ENCODE data around the gene CFAP210.

The CFAP210 gene, protein sequence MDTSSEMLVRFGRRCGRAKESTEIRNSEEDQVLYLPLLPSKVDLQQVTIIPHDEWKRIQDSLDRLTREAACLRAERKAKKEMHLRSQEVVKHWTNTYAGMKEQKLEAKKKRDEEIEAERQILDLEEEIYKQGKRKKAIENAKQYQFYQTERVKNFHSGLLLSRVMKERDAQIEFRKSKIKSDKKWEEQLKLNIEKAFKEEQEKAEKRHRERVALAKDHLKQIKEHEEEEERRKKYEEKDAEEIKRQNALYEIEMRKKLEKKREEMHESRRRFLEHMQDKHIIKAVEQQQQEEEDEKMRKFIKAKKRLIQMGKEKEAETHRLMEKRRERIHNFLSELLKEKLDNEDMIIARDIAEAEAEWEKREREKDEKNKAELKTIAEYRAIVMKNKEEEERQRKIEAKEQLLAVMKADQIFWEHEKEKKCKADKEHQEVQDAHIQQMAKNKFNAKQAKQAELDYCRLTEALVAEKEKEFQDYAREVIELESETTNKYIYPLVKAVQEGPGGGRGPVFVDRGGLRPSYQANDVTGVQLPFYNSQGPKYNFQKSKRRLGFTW

DNA sequence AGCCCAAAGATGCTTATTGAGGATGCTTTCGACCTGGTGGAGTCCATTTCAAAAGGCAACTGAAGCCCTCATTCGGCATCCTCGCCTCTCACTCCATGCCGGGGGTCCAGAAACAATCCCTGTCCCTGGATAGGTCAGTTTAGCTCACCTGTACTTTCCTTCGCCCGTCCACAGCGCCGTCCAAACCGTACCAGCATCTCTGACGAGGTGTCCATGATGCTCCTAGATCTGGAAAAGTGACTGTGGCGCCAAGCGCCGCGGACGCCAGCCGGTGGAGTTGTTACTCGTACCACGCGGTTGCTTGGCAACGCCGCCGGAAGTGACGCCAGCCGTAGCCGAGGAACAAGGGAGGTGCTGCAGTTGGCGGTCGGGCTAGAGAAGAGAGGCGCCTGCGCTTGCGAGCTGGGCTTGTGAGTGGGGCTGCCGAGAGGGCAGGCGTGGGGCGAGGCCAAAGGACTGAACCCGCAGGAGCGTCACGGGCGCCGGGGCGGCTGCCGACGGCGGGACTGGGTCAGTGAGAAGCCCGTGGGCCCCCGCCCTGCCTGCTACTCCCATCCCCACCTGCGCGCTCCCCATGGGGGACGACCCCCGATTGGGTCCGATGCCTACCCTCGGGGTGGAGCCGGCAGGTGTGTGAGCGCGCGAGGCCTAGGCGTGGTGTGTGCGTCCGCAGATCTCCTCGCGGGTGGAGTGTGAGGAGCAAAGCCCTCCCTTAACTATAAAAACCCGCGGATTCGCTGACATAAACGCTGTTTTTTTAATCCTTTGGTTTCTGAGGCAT is at the start of gene CFAP210, which contains the start of gene PHOSPHO2:
Gene CFAP210 (minus strand): TSS at position 293 of the 781 bp plus-strand sequence. CDS start 78 bp downstream, at position 215.
Gene PHOSPHO2 (plus strand): TSS at position 357 of the 781 bp plus-strand sequence. CDS start 6,503 bp downstream, outside the sequence.
- DNase-seq = peak; percentile 93

DNA sequence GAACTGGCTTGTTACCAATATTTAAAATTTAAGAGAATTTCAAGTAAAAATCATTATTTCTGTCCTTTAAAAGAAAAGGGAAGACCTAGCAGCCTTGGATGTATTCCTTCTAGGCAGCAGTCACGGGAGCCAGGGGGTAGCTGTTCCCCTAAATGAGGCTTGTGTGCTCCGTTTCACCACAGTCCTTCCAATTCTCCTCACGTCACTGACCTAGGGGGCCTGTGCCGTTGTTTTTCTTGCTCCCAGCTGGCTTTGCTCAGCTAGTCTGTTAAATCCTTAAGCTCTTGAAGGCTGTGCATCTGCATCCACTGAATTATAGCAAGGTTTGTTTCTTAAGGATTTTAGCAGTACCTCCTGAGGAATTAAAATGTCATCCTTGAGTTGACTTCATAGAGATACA is 49.3 kb upstream of the CFAP210 start:
- no peak for DNase-seq

DNA sequence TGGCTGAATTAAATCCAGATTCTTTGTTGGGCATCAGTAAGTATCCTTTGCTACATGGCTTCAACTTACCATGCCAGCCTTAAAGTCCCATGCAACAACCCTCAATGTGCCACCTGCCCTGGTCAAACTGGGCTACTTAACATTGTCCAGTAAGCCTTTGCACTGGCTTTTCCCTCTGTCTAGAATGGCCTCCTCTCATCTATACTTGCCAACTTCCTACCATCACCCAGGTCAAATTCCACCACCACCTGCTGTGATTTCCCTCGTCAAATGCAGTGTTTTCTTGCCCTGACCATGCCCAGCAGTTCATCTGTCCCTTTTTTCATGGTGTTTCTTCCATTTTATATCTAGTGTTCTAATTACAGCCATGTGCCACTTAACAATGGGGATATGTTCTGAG is 45.1 kb upstream of the CFAP210 start:
- no peak for DNase-seq

DNA sequence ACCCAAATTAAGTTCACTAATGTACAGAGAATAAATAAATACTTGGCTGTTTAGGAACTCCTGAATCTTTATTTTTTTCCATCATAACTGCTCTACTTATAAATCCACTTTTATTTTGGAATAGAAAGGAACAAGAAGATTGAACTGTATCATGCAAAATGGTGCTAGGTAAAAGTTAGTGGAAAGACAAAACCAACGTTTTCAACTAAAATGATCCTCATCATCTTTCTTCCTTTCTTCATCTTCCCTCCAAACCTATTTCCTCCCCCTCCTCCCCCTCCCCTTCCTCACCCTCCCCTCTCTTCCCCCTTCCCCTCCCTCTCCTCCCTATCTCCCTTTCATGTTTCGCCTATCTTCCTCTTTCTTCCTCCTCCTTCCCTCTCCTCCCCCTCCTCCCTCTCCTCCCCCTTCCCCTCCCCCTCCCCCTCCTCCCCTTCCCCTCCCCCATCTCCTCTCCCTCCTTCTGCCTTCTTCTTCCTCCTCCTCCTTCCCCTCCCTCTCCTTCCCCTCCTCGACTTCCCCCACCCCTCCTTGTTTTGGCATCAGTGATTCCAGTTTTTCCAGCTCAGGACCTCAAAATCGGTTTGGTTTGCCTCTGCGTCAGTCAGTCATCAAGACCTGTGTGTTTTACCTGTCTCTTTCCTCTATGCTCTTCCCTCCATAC is 44.5 kb upstream of the CFAP210 start:
- DNase-seq = no peak

DNA sequence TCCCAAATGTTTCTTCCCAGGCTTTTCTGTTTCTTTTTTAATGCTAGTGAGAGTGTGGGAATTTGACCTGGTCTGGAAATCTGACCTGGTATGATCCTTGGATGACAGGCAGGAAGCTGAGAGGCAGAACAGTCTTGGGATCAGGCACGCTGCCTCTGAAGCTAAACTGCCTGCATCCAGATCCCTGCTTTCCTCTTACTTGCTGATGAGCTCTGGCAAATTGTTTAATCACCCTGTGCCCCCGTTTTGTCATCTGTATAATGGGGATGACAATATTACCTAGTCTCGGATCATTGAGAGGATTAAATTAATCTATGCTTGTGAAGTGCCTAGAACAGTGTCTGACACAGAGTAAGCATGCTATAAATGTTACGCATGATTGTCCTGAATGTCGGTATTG is 42.7 kb upstream of the CFAP210 start:
- no peak for DNase-seq

DNA sequence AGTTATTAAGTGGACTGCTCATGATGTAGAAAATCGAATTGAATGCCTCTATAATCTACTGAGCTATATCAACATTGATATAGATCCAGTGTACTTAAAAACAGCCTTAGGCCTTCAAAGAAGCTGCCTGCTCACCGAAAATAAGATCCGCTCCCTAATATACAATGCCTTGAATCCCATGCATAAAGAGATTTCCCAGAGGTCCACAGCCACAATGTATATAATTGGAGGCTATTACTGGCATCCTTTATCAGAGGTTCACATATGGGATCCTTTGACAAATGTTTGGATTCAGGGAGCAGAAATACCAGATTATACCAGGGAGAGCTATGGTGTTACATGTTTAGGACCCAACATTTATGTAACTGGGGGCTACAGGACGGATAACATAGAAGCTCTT is 41.4 kb upstream of the CFAP210 start:
- DNase-seq = no peak

DNA sequence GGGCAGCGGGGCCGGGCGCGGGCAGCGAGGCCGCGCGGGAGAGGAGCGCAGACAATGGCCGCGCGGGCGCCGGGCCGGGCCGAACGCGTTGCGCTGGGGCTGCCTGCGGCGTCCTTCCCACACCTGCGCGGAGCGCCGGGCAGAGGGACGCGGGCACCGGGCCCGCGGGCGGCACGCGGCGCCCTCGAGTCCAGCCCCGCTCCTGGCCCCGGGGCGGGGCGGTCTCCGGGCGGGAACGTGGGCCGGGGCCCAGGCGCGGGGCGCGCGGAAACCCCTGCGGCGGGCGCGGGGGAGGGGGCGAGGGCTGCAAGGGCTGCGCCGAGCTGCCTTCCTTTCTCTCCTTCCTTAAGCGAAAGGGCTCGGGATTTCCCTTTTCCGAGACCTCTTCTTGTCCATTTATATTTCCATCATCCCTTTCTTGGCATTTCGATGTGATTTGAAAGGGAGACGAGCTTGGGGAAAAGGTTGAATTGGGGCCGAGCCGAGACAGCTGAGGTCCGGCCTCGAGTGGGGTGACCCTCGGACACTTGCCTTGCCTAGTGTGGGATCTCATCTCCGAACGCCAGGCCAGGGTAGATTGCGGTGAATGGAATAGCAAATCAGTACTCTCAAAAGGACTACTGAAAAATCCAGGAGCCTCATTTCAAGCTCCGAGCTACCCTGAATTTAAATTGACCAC is 40.1 kb upstream of the CFAP210 start:
- DNase-seq = no peak

DNA sequence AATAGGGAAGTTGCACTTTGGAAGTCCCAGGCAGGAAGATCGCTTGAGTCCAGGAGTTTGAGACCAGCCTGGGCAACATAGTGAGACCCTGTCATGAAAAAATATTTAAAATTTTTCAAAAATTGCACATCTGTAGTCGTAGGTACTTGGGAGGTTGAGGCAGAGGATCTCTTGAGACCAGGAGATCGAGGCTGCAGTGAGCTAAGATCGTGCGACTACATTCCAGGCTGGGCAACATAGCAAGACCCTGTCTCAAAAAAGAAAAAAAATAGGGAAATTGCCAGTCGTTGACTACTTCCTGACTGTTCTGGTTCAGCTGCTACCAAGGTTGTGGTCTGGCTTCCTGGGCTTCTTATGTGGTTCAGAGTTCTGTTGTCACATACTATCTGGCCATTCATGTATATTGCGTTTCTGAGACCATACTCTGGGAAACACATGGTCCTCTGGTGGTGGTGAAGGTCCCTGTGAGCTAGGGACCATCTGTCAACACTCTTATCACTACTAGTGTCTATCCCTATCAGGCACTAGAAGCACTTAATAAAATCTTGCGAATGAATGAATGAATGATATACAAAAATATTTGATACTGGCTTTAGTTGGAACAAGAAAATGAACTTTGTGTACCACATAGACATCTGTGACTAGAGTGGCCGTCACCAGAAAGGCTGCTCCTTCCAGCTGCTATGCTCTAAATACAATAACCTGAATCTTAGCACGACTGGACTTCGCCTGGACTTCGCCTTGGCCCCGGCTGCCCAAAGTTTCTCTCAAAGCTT is 38.6 kb upstream of the CFAP210 start:
- no peak for DNase-seq

DNA sequence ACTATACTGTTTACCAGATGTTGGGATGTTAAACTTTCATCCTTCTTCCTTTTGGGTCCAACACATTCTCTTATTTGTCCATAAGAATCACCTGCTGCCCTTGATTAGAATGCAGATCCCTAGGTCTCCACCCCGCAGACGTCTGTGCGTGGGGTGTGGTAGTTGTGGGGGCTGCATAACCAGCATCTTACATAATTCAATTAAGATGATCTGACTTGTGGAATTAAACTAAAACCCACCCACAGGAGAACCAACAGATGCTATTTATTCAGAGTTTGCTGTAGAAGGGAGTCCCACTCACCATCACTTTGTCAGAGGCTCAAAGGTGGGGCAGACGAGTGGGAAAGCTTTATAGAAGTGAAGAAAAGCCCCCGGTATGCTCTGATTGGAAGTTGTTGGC is 37.9 kb upstream of the CFAP210 start:
- DNase-seq = no peak

DNA sequence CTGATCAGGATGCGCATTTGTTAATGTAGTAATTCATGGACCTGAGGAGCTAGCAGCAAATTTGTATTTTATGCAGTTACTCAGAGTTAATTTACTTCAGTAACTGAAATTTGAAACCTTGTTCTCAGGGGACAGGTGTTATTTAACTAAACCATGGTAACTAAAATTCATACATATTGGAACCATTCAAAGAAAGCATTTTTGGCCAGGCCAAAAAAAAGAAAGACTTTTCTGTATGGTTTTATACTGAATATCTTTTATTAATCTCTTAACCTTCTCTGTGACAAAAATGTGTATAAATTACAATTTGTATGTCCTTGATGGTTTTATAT is 35.0 kb upstream of the CFAP210 start:
- DNase-seq = no peak

DNA sequence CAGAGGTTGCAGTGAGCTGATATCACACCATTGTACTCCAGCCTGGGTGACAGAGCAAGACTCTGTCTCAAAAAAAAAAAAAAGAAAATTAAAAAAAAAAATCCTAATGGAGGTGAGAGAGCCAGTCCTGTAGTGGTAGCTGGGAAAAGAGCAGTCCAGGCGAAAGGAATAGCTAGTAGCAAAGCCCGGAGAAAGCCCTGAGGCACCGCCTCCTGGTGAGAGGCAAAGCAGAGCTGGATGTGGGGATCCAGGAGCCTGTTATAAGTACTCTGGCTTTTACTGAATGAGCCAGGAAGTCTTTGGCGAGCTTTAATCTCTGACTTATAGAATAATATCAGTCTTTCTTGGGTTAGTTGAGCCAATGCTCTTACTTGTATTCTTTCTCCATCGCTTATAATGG is 32.9 kb upstream of the CFAP210 start:
- no peak for DNase-seq

DNA sequence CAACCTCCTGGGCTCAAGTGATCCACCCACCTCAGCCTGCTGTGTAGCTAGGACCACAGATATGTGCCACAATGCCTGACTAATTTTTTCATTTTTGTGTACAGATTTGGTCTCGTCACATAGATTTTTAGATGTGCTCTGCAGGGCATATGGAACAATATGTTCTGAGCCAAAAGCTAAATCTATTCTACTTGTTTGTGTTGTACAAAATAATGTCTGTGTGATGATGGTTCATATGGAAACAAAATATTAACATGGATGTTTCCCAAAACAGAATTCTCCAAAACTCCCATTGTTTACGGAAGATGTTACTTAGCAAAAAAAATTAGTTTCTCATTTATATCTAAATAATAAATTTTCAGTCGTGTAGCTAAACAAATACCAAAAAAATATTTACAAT is 26.8 kb upstream of the CFAP210 start:
- DNase-seq = no peak

DNA sequence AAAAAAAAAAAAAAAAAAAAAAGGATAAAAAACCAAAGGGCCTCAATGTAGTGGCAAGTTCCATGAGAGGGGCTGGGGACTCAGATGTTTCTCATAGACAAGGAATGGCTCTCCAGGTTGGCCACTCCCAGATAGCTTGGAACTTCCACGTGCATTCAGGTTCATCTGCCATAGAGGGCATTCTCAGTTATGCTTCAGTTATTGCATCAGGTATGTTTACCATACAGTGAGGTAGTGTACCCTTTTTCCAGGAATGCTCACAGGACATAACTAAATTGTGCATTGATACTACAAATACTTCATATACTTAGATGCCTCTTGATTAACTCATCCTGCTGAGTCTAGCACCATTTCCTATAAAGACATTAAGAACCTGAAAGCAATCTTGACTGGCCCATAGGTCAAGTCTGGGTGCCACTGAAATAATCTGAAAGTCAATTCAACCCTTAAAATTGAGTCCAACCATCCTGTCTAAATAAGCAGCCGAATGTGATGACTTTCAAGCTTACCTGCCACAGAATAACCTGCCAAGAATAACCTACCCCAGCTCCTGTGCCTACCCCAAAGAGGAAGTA is 24.8 kb upstream of the CFAP210 start:
- DNase-seq = no peak

DNA sequence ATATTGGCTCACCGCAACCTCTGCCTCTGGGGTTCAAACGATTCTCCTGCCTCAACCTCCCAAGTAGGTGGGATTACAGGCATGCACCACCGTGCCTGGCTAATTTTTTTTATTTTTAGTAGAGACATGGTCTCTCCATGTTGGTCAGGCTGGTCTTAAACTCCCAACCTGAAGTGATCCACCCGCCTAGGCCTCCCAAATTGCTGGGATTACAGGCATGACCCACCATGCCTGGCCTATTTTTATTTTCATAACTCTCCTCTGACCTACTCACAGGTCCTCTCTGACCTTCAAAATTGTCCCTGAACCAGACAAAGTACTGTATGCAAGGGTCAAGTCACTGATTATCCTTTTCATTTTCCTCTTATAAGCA is 23.5 kb upstream of the CFAP210 start:
- no peak for DNase-seq

DNA sequence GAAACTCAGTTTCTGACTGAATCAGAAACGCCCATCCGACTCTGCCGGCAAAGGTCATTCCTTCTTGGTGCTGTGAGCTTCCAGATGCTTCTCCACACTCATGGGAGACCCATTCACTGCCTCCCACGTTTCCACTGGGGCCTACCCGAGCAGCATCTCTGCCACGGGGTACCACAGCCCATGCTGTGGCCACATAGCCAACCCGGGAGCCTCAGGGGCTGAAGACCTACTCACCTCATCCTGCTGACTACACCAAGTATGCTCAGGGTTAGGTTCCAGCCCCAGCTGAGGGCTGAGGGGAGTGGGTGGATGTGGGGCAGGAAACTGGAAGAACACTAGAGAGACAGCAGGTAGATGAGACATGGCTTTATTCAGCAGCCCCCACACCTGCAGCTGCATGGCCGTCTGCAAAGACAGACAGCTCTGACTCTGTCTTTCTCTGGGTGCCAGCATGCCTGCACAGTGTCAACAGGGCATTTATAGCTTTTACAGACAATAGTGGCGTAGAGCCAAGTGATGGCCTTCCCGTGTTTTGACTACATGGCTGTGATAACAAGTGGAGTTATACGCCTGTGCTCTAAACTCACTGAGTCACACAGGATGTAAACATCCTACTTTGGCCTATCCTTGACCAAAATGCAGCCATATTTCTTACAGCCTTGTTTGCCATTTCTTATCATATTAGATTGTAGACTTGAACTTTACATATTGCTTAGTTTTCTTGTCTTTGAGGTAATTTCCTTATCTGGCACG is 22.9 kb upstream of the CFAP210 start:
- peak; percentile 50 for DNase-seq

DNA sequence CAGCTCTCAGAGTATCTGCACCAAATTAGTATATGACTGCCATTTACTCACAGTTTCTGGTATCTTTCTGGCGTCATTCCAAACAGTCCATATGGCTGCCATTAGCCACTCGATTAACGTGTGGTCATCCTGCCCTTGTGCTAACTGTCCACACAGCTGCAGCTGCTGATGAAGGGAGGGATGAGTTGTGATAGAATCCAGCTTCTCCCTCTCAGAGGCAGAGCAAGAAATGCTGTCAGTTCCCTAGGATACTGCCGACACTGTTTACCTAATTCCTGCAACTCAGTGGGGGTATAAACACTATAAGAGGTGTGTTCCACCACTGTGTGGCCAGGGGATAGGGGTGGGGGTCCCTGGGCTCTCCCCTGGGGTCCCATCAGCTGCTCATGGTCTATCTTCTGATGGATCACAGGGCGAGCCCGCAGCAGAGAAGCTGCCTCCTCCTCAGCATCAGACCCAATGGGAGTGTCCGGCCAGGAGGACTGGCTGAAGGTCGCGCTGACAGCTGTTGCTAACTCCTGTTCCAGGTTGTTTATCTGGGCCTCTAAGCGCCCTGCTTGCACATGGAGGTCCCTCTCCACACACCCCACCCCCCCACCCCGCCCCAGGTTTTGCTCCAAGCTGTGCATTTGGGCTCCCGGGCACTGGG is 22.2 kb upstream of the CFAP210 start:
- DNase-seq = no peak

DNA sequence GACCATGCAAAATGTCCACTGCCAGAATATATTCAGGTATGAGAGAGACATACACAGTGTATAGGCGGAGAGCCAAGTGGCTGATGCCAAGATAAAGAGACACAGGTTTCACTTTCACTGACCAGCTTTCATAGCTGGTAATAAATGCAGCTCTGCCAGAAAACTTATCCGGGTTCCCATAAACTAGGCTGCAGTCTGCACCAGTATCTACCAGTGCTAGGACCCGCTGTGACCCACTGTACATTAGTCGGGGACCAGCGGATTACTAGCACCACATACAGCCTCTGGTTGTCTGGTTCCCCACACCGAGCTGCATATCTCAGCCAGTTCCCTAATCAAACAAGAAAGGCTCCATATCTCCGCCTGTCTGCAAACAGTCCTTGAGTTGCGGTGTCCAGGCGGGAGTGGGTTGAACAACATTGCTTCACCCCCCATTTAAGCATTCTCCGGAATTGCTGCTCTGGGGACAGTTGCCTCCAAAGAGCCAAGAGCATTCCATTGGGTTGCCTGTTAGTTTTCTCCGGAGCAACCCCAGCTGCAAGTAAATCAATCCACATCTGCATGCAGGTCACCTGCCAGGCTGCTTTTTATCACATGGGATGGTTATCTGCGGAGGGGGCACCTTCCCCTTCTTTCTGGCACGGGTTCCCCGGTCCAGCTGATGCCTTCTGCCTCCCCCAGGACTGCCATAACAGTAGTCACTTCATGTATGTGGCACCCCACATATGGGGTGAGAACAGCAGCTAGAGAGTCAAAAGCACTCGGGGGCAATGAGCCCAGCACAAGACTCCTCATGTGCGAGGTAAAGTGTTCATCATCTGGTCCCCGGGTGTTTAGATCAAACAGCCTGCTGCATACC is 21.4 kb upstream of the CFAP210 start:
- peak; percentile 13 for DNase-seq

DNA sequence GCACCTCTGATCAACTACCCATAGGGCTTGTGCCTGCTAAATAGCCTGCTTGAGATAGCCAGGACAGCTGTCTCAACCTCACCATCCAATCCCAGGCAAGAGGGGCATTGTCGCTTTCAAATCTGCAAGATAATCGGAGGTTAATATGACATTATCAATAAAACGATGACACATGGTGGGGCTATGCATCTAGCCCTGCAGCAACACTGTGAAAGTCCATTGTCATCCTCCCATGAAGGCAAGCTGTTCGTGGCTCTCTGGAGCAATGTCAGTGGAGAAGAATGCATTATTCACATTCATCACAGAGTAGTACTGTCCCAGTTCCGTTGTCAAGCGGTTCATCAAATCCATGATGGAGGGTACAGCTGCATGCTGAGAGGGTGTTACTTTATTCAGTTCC is 20.5 kb upstream of the CFAP210 start:
- DNase-seq = no peak

DNA sequence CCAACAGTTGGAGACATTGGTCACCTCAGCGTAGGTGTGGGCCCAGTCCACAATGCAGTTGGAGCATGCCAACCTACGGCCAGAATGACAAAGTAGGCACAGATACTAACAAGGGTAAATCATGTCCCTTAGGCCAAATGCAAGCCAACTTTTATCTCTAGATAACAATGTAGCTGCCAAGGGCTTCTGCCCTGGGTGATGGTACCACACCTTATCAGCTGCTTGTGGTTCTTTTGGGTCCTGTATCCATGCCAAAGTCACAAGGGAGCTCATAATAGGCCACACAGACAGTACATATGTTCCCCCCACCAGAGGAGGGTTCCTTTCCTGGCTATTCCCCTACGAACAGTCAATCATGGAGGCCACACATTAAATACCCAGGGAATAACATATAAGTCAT is 19.1 kb upstream of the CFAP210 start:
- no peak for DNase-seq
